ENCODE data around the gene ACAP1. TPM values are rescaled to one million over a fixed set of nuclear protein-coding genes. Genes with fewer than 3 reads are reported as not detected.

The ACAP1 gene
- total and polyA plus RNA-seq, 8 donors, result 1.6 to 5.6 (median 3.1) TPM

GRCh38 chr17:7394452-7395191, 58.3 kb downstream of the ACAP1 start, which contains the start of gene PLSCR3:
Gene PLSCR3, minus strand, starts transcription at chr17:7394525. Its CDS starts 415 bp downstream, at chr17:7394110.
- Histone ChIP-seq H3K27ac (peak within 1 kb of the TSS; percentile 85 to 94 (median 91)), H3K36me3 (no peaks in the 10 kb centered on the region), H3K4me3 (peak within 1 kb of the TSS; percentile 63 to 82 (median 71)), H3K9me3 (no peaks in the 10 kb centered on the region), H3K27me3 (no peaks in the 10 kb centered on the region), H3K4me1 (peaks cover 0 to 9% (median 0%) of the 10 kb centered on the region in 3 donors)
- WGBS, 2 donors, result 0 to 1% methylated on average over 40 to 71 of the region's 71 CpGs
- FAIRE-seq, result no peak
- peak; percentile 92 to 97 (median 94) for ATAC-seq
- TF ChIP-seq CTCF (IDR thresholded peaks at IDR 0.05), result peak in 1 of 4 donors; percentile 21
- intact Hi-C loops (cut with DNase I), result no loop called here
- DNase-seq, result peak; percentile 83 to 94 (median 90)

GRCh38 chr17:7396147-7396546, 59.8 kb downstream of the ACAP1 start:
- 93 to 95% methylated on average over 4 of the region's 4 CpGs for WGBS, 2 donors
- no peak for FAIRE-seq
- TF ChIP-seq CTCF (IDR thresholded peaks at IDR 0.05), result no peak
- peaks cover 0 to 9% (median 0%) of the 10 kb centered on the region in 3 donors for H3K4me1 ChIP-seq
- no peak overlapping the region for H3K4me3 ChIP-seq
- H3K27me3 ChIP-seq, result no peaks in the 10 kb centered on the region
- ATAC-seq, result no peak
- intact Hi-C loops (cut with DNase I), result no loop called here
- H3K27ac ChIP-seq, result no peak overlapping the region
- peak in 1 of 6 donors; percentile 11 for DNase-seq
- H3K36me3 ChIP-seq, result no peaks in the 10 kb centered on the region
- H3K9me3 ChIP-seq, result no peaks in the 10 kb centered on the region

- no peak overlapping the region for H3K4me3 ChIP-seq
- TF ChIP-seq CTCF (IDR thresholded peaks at IDR 0.05), result no peak
- DNase-seq, result no peak
- intact Hi-C loops (cut with DNase I), result no loop called here
- ATAC-seq, result no peak
- 79 to 81% methylated on average over 2 of the region's 2 CpGs for WGBS, 2 donors
- no peak for FAIRE-seq
- H3K9me3 ChIP-seq, result no peaks in the 10 kb centered on the region
- H3K27me3 ChIP-seq, result no peaks in the 10 kb centered on the region
- H3K36me3 ChIP-seq, result no peaks in the 10 kb centered on the region
- peaks cover 2 to 18% (median 8%) of the 10 kb centered on the region in 3 donors for H3K4me1 ChIP-seq
- H3K27ac ChIP-seq, result no peak overlapping the region
Observed at GRCh38 chr17:7398612-7399011, 62.3 kb downstream of the ACAP1 start.

Other genes with a start within 250 kb of the ACAP1 start
Only the 30 nearest of the 35 such genes appear.
- under 1 TPM in 5 of 6 donors, not detected in 1; 0.28 to 0.75 (median 0.47) TPM for gene ASGR1, start 157.2 kb upstream of the ACAP1 start, total RNA-seq
- gene ASGR1, start 157.2 kb upstream of the ACAP1 start, polyA plus RNA-seq, result 1 to 10 TPM; 1.2 to 2.6 TPM
- 10 to 100 TPM in 1 of 6 donors, 1 to 10 TPM in 5; 2.8 to 11.3 (median 5.0) TPM for gene DLG4, start 116.7 kb upstream of the ACAP1 start, total RNA-seq
- 10 to 100 TPM; 16.1 to 19.8 TPM for gene DLG4, start 116.7 kb upstream of the ACAP1 start, polyA plus RNA-seq
- 100 to 1,000 TPM; 447 to 715 (median 568) TPM for gene ACADVL, start 116.6 kb upstream of the ACAP1 start, total RNA-seq
- 1,000 to 10,000 TPM; 2,446 to 3,251 TPM for gene ACADVL, start 116.6 kb upstream of the ACAP1 start, polyA plus RNA-seq
- 10 to 100 TPM in 5 of 6 donors, 1 to 10 TPM in 1; 9.6 to 26.9 (median 13.7) TPM for gene DVL2, start 102.0 kb upstream of the ACAP1 start, total RNA-seq
- 10 to 100 TPM; 17.6 to 26.4 TPM for gene DVL2, start 102.0 kb upstream of the ACAP1 start, polyA plus RNA-seq
- 10 to 100 TPM in 4 of 6 donors, 1 to 10 TPM in 2; 7.0 to 19.8 (median 11.4) TPM for gene PHF23, start 97.1 kb upstream of the ACAP1 start, total RNA-seq
- gene PHF23, start 97.1 kb upstream of the ACAP1 start, polyA plus RNA-seq, result 10 to 100 TPM; 11.4 to 23.3 TPM
- 100 to 1,000 TPM; 231 to 346 (median 294) TPM for gene GABARAP, start 94.1 kb upstream of the ACAP1 start, total RNA-seq
- gene GABARAP, start 94.1 kb upstream of the ACAP1 start, polyA plus RNA-seq, result 100 to 1,000 TPM; 520 to 639 TPM
- 10 to 100 TPM; 42.0 to 75.2 (median 53.8) TPM for gene CTDNEP1, start 84.8 kb upstream of the ACAP1 start, total RNA-seq
- gene CTDNEP1, start 84.8 kb upstream of the ACAP1 start, polyA plus RNA-seq, result 10 to 100 TPM; 47.4 to 67.9 TPM
- gene ELP5, start 84.3 kb upstream of the ACAP1 start, total RNA-seq, result 10 to 100 TPM; 11.7 to 27.1 (median 19.5) TPM
- 10 to 100 TPM; 14.1 to 41.1 TPM for gene ELP5, start 84.3 kb upstream of the ACAP1 start, polyA plus RNA-seq
- 10 to 100 TPM; 49.1 to 89.7 (median 62.7) TPM for gene CLDN7, start 74.1 kb upstream of the ACAP1 start, total RNA-seq
- gene CLDN7, start 74.1 kb upstream of the ACAP1 start, polyA plus RNA-seq, result 10 to 100 TPM; 55.7 to 69.1 TPM
- under 1 TPM; 0.16 to 0.95 (median 0.37) TPM for gene SLC2A4, start 54.8 kb upstream of the ACAP1 start, total RNA-seq
- 1 to 10 TPM; 1.0 to 1.8 TPM for gene SLC2A4, start 54.8 kb upstream of the ACAP1 start, polyA plus RNA-seq
- gene YBX2, start 41.9 kb upstream of the ACAP1 start, total RNA-seq, result under 1 TPM; 0.12 to 0.59 (median 0.29) TPM
- 1 to 10 TPM; 1.2 TPM for gene YBX2, start 41.9 kb upstream of the ACAP1 start, polyA plus RNA-seq
- gene EIF5A, start 28.9 kb upstream of the ACAP1 start, total RNA-seq, result 100 to 1,000 TPM; 104 to 220 (median 187) TPM
- gene EIF5A, start 28.9 kb upstream of the ACAP1 start, polyA plus RNA-seq, result 100 to 1,000 TPM; 167 to 205 TPM
- 10 to 100 TPM; 22.1 to 33.5 (median 27.6) TPM for gene GPS2, start 21.2 kb upstream of the ACAP1 start, total RNA-seq
- gene GPS2, start 21.2 kb upstream of the ACAP1 start, polyA plus RNA-seq, result 100 to 1,000 TPM in 1 of 2 donors, 10 to 100 TPM in 1; 68.9 to 101 TPM
- gene NEURL4, start 7.2 kb upstream of the ACAP1 start, total RNA-seq, result 10 to 100 TPM; 12.6 to 27.1 (median 15.4) TPM
- gene NEURL4, start 7.2 kb upstream of the ACAP1 start, polyA plus RNA-seq, result 10 to 100 TPM; 49.0 to 72.1 TPM
- gene KCTD11, start 15.6 kb downstream of the ACAP1 start, total RNA-seq, result 1 to 10 TPM; 3.4 to 6.6 (median 4.3) TPM
- gene KCTD11, start 15.6 kb downstream of the ACAP1 start, polyA plus RNA-seq, result 1 to 10 TPM; 7.2 TPM
- not detected for gene TMEM95, start 18.6 kb downstream of the ACAP1 start, total RNA-seq
- gene TMEM95, start 18.6 kb downstream of the ACAP1 start, polyA plus RNA-seq, result not detected
- gene TNK1, start 44.6 kb downstream of the ACAP1 start, total RNA-seq, result 1 to 10 TPM; 4.9 to 9.0 (median 5.7) TPM
- 10 to 100 TPM; 10.8 to 13.8 TPM for gene TNK1, start 44.6 kb downstream of the ACAP1 start, polyA plus RNA-seq
- 10 to 100 TPM in 2 of 6 donors, 1 to 10 TPM in 4; 6.5 to 15.6 (median 9.0) TPM for gene PLSCR3, start 58.0 kb downstream of the ACAP1 start, total RNA-seq
- gene PLSCR3, start 58.0 kb downstream of the ACAP1 start, polyA plus RNA-seq, result 10 to 100 TPM; 14.0 to 20.1 TPM
- gene TMEM256, start 67.6 kb downstream of the ACAP1 start, total RNA-seq, result 10 to 100 TPM; 32.8 to 53.5 (median 43.1) TPM
- gene TMEM256, start 67.6 kb downstream of the ACAP1 start, polyA plus RNA-seq, result 100 to 1,000 TPM in 1 of 2 donors, 10 to 100 TPM in 1; 88.3 to 119 TPM
- gene NLGN2, start 71.3 kb downstream of the ACAP1 start, total RNA-seq, result 1 to 10 TPM; 2.9 to 8.4 (median 4.5) TPM
- 10 to 100 TPM in 1 of 2 donors, 1 to 10 TPM in 1; 7.4 to 13.7 TPM for gene NLGN2, start 71.3 kb downstream of the ACAP1 start, polyA plus RNA-seq
- gene SPEM1, start 83.8 kb downstream of the ACAP1 start, total RNA-seq, result not detected
- not detected for gene SPEM1, start 83.8 kb downstream of the ACAP1 start, polyA plus RNA-seq
- gene SPEM2, start 89.1 kb downstream of the ACAP1 start, total RNA-seq, result not detected
- not detected for gene SPEM2, start 89.1 kb downstream of the ACAP1 start, polyA plus RNA-seq
- not detected for gene SPEM3, start 92.3 kb downstream of the ACAP1 start, total RNA-seq
- gene SPEM3, start 92.3 kb downstream of the ACAP1 start, polyA plus RNA-seq, result not detected
- gene TMEM102, start 98.9 kb downstream of the ACAP1 start, total RNA-seq, result 1 to 10 TPM; 2.4 to 7.8 (median 3.6) TPM
- 1 to 10 TPM; 2.2 to 2.9 TPM for gene TMEM102, start 98.9 kb downstream of the ACAP1 start, polyA plus RNA-seq
- 1 to 10 TPM in 1 of 6 donors, under 1 TPM in 5; 0.09 to 1.1 (median 0.31) TPM for gene FGF11, start 103.0 kb downstream of the ACAP1 start, total RNA-seq
- gene FGF11, start 103.0 kb downstream of the ACAP1 start, polyA plus RNA-seq, result under 1 TPM; 0.61 to 0.65 TPM
- gene CHRNB1, start 108.5 kb downstream of the ACAP1 start, total RNA-seq, result 10 to 100 TPM in 2 of 6 donors, 1 to 10 TPM in 4; 7.5 to 15.0 (median 8.7) TPM
- 10 to 100 TPM in 1 of 2 donors, 1 to 10 TPM in 1; 9.7 to 11.1 TPM for gene CHRNB1, start 108.5 kb downstream of the ACAP1 start, polyA plus RNA-seq
- gene ZBTB4, start 143.1 kb downstream of the ACAP1 start, total RNA-seq, result 10 to 100 TPM; 20.3 to 30.2 (median 22.2) TPM
- 10 to 100 TPM; 17.3 to 19.2 TPM for gene ZBTB4, start 143.1 kb downstream of the ACAP1 start, polyA plus RNA-seq
- not detected for gene SLC35G6, start 144.9 kb downstream of the ACAP1 start, total RNA-seq
- gene SLC35G6, start 144.9 kb downstream of the ACAP1 start, polyA plus RNA-seq, result under 1 TPM in 1 of 2 donors, not detected in 1; 0.08 TPM
- gene POLR2A, start 147.8 kb downstream of the ACAP1 start, total RNA-seq, result 10 to 100 TPM; 45.7 to 62.6 (median 53.8) TPM
- 10 to 100 TPM; 24.5 to 83.6 TPM for gene POLR2A, start 147.8 kb downstream of the ACAP1 start, polyA plus RNA-seq
- gene TNFSF12, start 212.5 kb downstream of the ACAP1 start, total RNA-seq, result 10 to 100 TPM; 11.0 to 21.2 (median 12.7) TPM
- gene TNFSF12, start 212.5 kb downstream of the ACAP1 start, polyA plus RNA-seq, result 10 to 100 TPM; 24.2 to 27.7 TPM